SK-N-SH (cell line): ENCODE measurements around the gene SKIDA1. TPM values are rescaled to one million over a fixed set of nuclear protein-coding genes. Genes with fewer than 3 reads are reported as not detected.

Source experiments
- CTCF ChIA-PET: fragments of 300-600, 350-600 bp; formaldehyde crosslinking; extraction: SDS; loops from one replicate; lab custom pipeline; 2021; lab: Yijun Ruan, JAX
- POLR2A ChIA-PET: fragments of 350-600 bp; sonication (Branson Sonifier 250); formaldehyde crosslinking; extraction: SDS; loops from one replicate; lab custom pipeline; 2020; ENCODE audit warnings: antibody characterized with exemption, inconsistent platforms; lab: Yijun Ruan, JAX
- DNase-seq: peaks from one replicate; pipeline ENCODE4 v3.0.0; 2012
- H2AFZ ChIP-seq: fragments of 200-600 bp; sonication (generic); 2 replicates; pipeline ENCODE4 v1.8.1; 2016; ENCODE audit warnings: antibody characterized with exemption, mild to moderate bottlenecking, low read depth
- H3F3A ChIP-seq: fragments of 200-600 bp; sonication (generic); replicated peaks from 2 replicates; pipeline ENCODE3; 2016; ENCODE audit warnings: antibody characterized with exemption, mild to moderate bottlenecking; ENCODE audit not compliant: insufficient read depth
- H3K27ac ChIP-seq, 2 experiments: fragments of 200-500 bp in 1 of 2; fragments of 200-600 bp in 1 of 2; sonication (Bioruptor generic) in 1 of 2; sonication (generic), shearing (Covaris generic) in 1 of 2; 2 replicates each; pipeline versions ENCODE4 v1.5.1 to v1.6.1; 2014 to 2016; ENCODE audit warnings: low read depth in 2 of 2, inconsistent platforms in 1 of 2, low read length in 1 of 2, mild to moderate bottlenecking in 1 of 2, mixed read lengths in 1 of 2
- H3K27me3 ChIP-seq: fragments of 200-600 bp; sonication (generic), shearing (Covaris generic); 2 replicates; pipeline ENCODE4 v1.6.1; 2016; ENCODE audit warnings: mixed run types; ENCODE audit not compliant: insufficient read depth
- H3K36me3 ChIP-seq, 2 experiments: fragments of 200-500 bp in 1 of 2; fragments of 200-600 bp in 1 of 2; sonication (Bioruptor generic) in 1 of 2; sonication (generic) in 1 of 2; replicated peaks in 1 of 2; 2 replicates each; pipeline versions ENCODE3 to v1.5.1; 2014 to 2016; ENCODE audit warnings: low read length in 1 of 2, mild to moderate bottlenecking in 1 of 2; ENCODE audit not compliant: insufficient read depth in 2 of 2, control insufficient read depth in 1 of 2
- H3K4me1 ChIP-seq, 2 experiments: fragments of 200-500 bp in 1 of 2; fragments of 200-600 bp in 1 of 2; sonication (Bioruptor generic) in 1 of 2; sonication (generic), shearing (Covaris generic) in 1 of 2; 2 replicates each; pipeline versions ENCODE4 v1.5.1 to v1.6.1; 2014 to 2016; ENCODE audit warnings: low read depth in 1 of 2, low read length in 1 of 2, mixed run types in 1 of 2; ENCODE audit not compliant: insufficient read depth in 2 of 2, control insufficient read depth in 1 of 2
- H3K4me2 ChIP-seq: fragments of 200-600 bp; sonication (generic), shearing (Covaris generic); 2 replicates; pipeline ENCODE4 v1.6.1; 2017; ENCODE audit warnings: mixed run types
- H3K4me3 ChIP-seq, 2 experiments: fragments of 200-500 bp in 1 of 2; fragments of 200-600 bp in 1 of 2; sonication (Bioruptor generic) in 1 of 2; sonication (generic), shearing (Covaris generic) in 1 of 2; 2 replicates each; pipeline versions ENCODE4 v1.5.1 to v1.8.1; 2014 to 2016; ENCODE audit warnings: low read depth in 2 of 2, inconsistent platforms in 1 of 2, low read length in 1 of 2, mild to moderate bottlenecking in 1 of 2, mixed read lengths in 1 of 2, moderate library complexity in 1 of 2
- H3K79me2 ChIP-seq: fragments of 200-600 bp; sonication (generic); 2 replicates; pipeline ENCODE4 v1.8.1; 2017; ENCODE audit warnings: mild to moderate bottlenecking; ENCODE audit not compliant: insufficient read depth
- H3K9ac ChIP-seq: fragments of 200-600 bp; sonication (generic); 2 replicates; pipeline ENCODE4 v1.6.1; 2017; ENCODE audit warnings: mixed run types
- H3K9me2 ChIP-seq: fragments of 200-600 bp; sonication (generic); 2 replicates; pipeline ENCODE4 v1.6.1; 2017; ENCODE audit warnings: mixed run types
- H3K9me3 ChIP-seq: fragments of 200-600 bp; sonication (generic); 2 replicates; pipeline ENCODE4 v1.6.1; 2017; ENCODE audit warnings: mixed run types, mild to moderate bottlenecking, moderate library complexity
- H4K20me1 ChIP-seq: fragments of 200-600 bp; sonication (generic); 2 replicates; pipeline ENCODE4 v1.6.1; 2017; ENCODE audit warnings: mild to moderate bottlenecking, mixed run types; ENCODE audit not compliant: insufficient read depth
- CTCF ChIP-seq: fragments of 200-600 bp; sonication (generic); IDR thresholded peaks from 2 replicates; pipeline ENCODE4 v1.6.1; 2017; ENCODE audit warnings: antibody characterized with exemption, mild to moderate bottlenecking, moderate library complexity
- ELF1 ChIP-seq: IDR thresholded peaks from 2 replicates; pipeline ENCODE4 v1.4.0; 2012
- FOXJ3 ChIP-seq: sonication (generic); formaldehyde crosslinking; IDR thresholded peaks from 2 replicates; pipeline ENCODE4 v1.5.1; 2020; ENCODE audit warnings: mild to moderate bottlenecking, missing genetic modification reagents
- FOXM1 ChIP-seq: IDR thresholded peaks from 2 replicates; pipeline ENCODE4 v1.4.0; 2012; ENCODE audit warnings: low read depth, mild to moderate bottlenecking
- GABPA ChIP-seq: IDR thresholded peaks from 2 replicates; pipeline ENCODE4 v1.4.0; 2012; ENCODE audit warnings: low read depth, mild to moderate bottlenecking
- JUND ChIP-seq: IDR thresholded peaks from 2 replicates; pipeline ENCODE4 v1.4.0; 2012
- MEF2A ChIP-seq: IDR thresholded peaks from 2 replicates; pipeline ENCODE4 v1.4.0; 2012; ENCODE audit warnings: low read depth, borderline replicate concordance
- MXI1 ChIP-seq: IDR thresholded peaks from 2 replicates; pipeline ENCODE4 v1.6.1; 2012; ENCODE audit warnings: mild to moderate bottlenecking, low read depth, low read length, improper control_type of control experiment
- NFIC ChIP-seq: IDR thresholded peaks from 2 replicates; pipeline ENCODE4 v1.4.0; 2012; ENCODE audit warnings: borderline replicate concordance
- NRF1 ChIP-seq: IDR thresholded peaks from 2 replicates; pipeline ENCODE4 v1.6.1; 2012; ENCODE audit warnings: low read depth, mild to moderate bottlenecking, low read length
- PBX3 ChIP-seq: IDR thresholded peaks from 2 replicates; pipeline ENCODE4; 2012
- RAD21 ChIP-seq: IDR thresholded peaks from 2 replicates; pipeline ENCODE4 v1.6.1; 2012; ENCODE audit warnings: mild to moderate bottlenecking, low read length
- RCOR1 ChIP-seq: fragments of 150-350 bp; IDR thresholded peaks from 2 replicates; pipeline ENCODE4 v1.6.1; 2017; ENCODE audit warnings: antibody characterized with exemption, low read length
- REST ChIP-seq: IDR thresholded peaks from 2 replicates; pipeline ENCODE4 v1.6.1; 2012; ENCODE audit warnings: mild to moderate bottlenecking, low read depth, low read length, moderate library complexity
- RXRA ChIP-seq: IDR thresholded peaks from 2 replicates; pipeline ENCODE4 v1.4.0; 2012; ENCODE audit warnings: low read depth, mild to moderate bottlenecking, borderline replicate concordance
- SMC3 ChIP-seq: IDR thresholded peaks from 2 replicates; pipeline ENCODE4 v1.6.1; 2012; ENCODE audit warnings: low read depth, low read length, improper control_type of control experiment
- TCF12 ChIP-seq: IDR thresholded peaks from 2 replicates; pipeline ENCODE4 v1.4.0; 2012
- TEAD4 ChIP-seq: IDR thresholded peaks from 2 replicates; pipeline ENCODE4 v1.4.0; 2012; ENCODE audit warnings: mild to moderate bottlenecking, borderline replicate concordance; ENCODE audit not compliant: insufficient read depth
- USF2 ChIP-seq: fragments of 150-350 bp; IDR thresholded peaks from 2 replicates; pipeline ENCODE4 v1.6.1; 2017; ENCODE audit warnings: antibody characterized with exemption, low read length, low read depth, borderline replicate concordance
- YY1 ChIP-seq: IDR thresholded peaks from 2 replicates; pipeline ENCODE4 v1.4.0; 2012; ENCODE audit warnings: low read depth, mild to moderate bottlenecking
- WGBS: methylation state at CpG from one replicate; pipeline ENCODE4 v1.1.6; 2017; ENCODE audit warnings: low lambda C conversion rate; 5-methylcytosine and 5-hydroxymethylcytosine counted together
- polyA plus RNA-seq, 3 experiments: library from polyadenylated mRNA; depleted of rRNA; stranded (reverse); fragments of >200 nt; gene quantifications; 2 replicates each; pipeline ENCODE4 v1.2.3, GENCODE V29; 2012

Gene SKIDA1
- polyA plus RNA-seq, 1 of the 3 experiments (the other 2 are of a cell fraction), result 0.38 TPM

GRCh38 chr10:21509341-21510240 is 15.9 kb downstream of the SKIDA1 start:
- H3K9me3 ChIP-seq, result no peaks in the 10 kb centered on the region
- peaks cover 3% of the 10 kb centered on the region; the same call in 1 of the 2 replicates for H3K79me2 ChIP-seq
- no peaks in the 10 kb centered on the region for H4K20me1 ChIP-seq
- ChIA-PET POLR2A (no interaction called here), CTCF (interaction anchor here (1.8 kb wide), 1 partner anchor 13 kb away, joined by 9 read pairs; no protein-coding TSS in a partner anchor)
- H3K27ac ChIP-seq, result no peak overlapping the region
- TF ChIP-seq NRF1 (no peak), FOXM1 (no peak), MXI1 (no peak), RCOR1 (no peak), CTCF (no peak), FOXJ3 (CRISPR knock-in tag) (no peak), RAD21 (no peak)
- H3F3A ChIP-seq, result no peaks in the 10 kb centered on the region
- peaks cover 4 to 9% of the 10 kb centered on the region in 2 experiments; a peak in 3 of 4 replicates for H3K4me1 ChIP-seq
- H3K4me3 ChIP-seq, result no peak overlapping the region
- no peak for DNase-seq
- 97% methylated on average over 56 of the region's 58 CpGs for WGBS
- no peak overlapping the region for H3K9ac ChIP-seq
- no peaks in the 10 kb centered on the region for H3K9me2 ChIP-seq
- H3K27me3 ChIP-seq, result no peaks in the 10 kb centered on the region
- H2AFZ ChIP-seq, result no peak overlapping the region
- no peak overlapping the region for H3K4me2 ChIP-seq
- no peaks in the 10 kb centered on the region for H3K36me3 ChIP-seq

- Histone ChIP-seq H3K4me2 (no peak overlapping the region), H3K9me3 (no peaks in the 10 kb centered on the region), H3K4me1 (peaks cover 0 to 6% of the 10 kb centered on the region in 2 experiments; a peak in 2 of 4 replicates), H3K9me2 (no peaks in the 10 kb centered on the region), H2AFZ (no peak overlapping the region), H3K36me3 (no peaks in the 10 kb centered on the region), H3K27ac (no peak overlapping the region), H3K9ac (no peak overlapping the region), H3K4me3 (no peak overlapping the region), H3K79me2 (no peaks in the 10 kb centered on the region), H4K20me1 (no peaks in the 10 kb centered on the region), H3F3A (no peaks in the 10 kb centered on the region), H3K27me3 (no peaks in the 10 kb centered on the region)
- ChIA-PET POLR2A (no interaction called here), CTCF (interaction anchor here (1.8 to 3.9 kb wide), 2 partner anchors 12 kb away, joined by 9 to 26 read pairs; no protein-coding TSS in a partner anchor)
- DNase-seq, result no peak
- WGBS, result 97% methylated on average over 36 of the region's 43 CpGs
- no peak for TF ChIP-seq JUND
- TF ChIP-seq ELF1, result no peak
- no peak for TF ChIP-seq NFIC
- no peak for TF ChIP-seq MEF2A
- TF ChIP-seq FOXJ3 (CRISPR knock-in tag), result no peak
- TF ChIP-seq NRF1, result no peak
- no peak for TF ChIP-seq YY1
- no peak for TF ChIP-seq TCF12
- no peak for TF ChIP-seq GABPA
- no peak for TF ChIP-seq PBX3
- no peak for TF ChIP-seq RAD21
- no peak for TF ChIP-seq USF2
- TF ChIP-seq TEAD4, result no peak
- TF ChIP-seq REST, result no peak
- TF ChIP-seq SMC3, result no peak
- TF ChIP-seq RXRA, result no peak
Observed at GRCh38 chr10:21508706-21509331, 16.7 kb downstream of the SKIDA1 start.
